CD4-positive, alpha-beta T cell (primary cell): Measurements from ENCODE around the gene MMD2. TPM values are rescaled to one million over a fixed set of nuclear protein-coding genes. Genes with fewer than 3 reads are reported as not detected.
A peak's percentile ranks its signal among the peaks of the same experiment; 100 is the strongest.

Experiments used
- ATAC-seq: fragments of 200-7000 bp; cut with Tn5 transposase; one replicate; pipeline ENCODE4 v1.10.0; 2022; ENCODE audit warnings: mild to moderate bottlenecking; ENCODE audit not compliant: poor library complexity
- CTCF ChIA-PET: fragments of 350-600 bp; sonication (Branson Sonifier 250); formaldehyde crosslinking; loops from one replicate; lab custom pipeline; 2021; ENCODE audit warnings: antibody characterized with exemption, inconsistent platforms; lab: Charles Lee
- POLR2A ChIA-PET: fragments of 350-600 bp; sonication (Branson Sonifier 250); formaldehyde crosslinking; loops from one replicate; lab custom pipeline; 2021; ENCODE audit warnings: antibody characterized with exemption, inconsistent platforms; lab: Charles Lee
- DNase-seq, 14 experiments: peaks; one replicate each; pipeline ENCODE4 v3.0.0-alpha.2; 2013 to 2020; ENCODE audit warnings: mixed read lengths in 2 of 14
- H3K27ac ChIP-seq, 2 donors: one replicate each; pipeline versions ENCODE4 v1.5.1 to v1.7.0; 2013; ENCODE audit warnings: low read length in 2 of 2, low read depth in 1 of 2, mild to moderate bottlenecking in 1 of 2
- H3K27me3 ChIP-seq, 2 experiments: 1 replicate in 1 of 2; 2 replicates in 1 of 2; pipeline versions ENCODE4 v1.6.1 to v1.7.0; 2013; ENCODE audit warnings: low read length in 2 of 2, control low read depth in 1 of 2, mild to moderate bottlenecking in 1 of 2, moderate library complexity in 1 of 2; ENCODE audit not compliant: insufficient read depth in 2 of 2, control insufficient read depth in 1 of 2
- H3K36me3 ChIP-seq: one replicate; pipeline ENCODE4 v1.6.1; 2013; ENCODE audit warnings: low read length, control low read depth; ENCODE audit not compliant: insufficient read depth
- H3K4me1 ChIP-seq: one replicate; pipeline ENCODE4 v1.6.1; 2013; ENCODE audit warnings: low read length, control low read depth; ENCODE audit not compliant: insufficient read depth
- H3K4me3 ChIP-seq: one replicate; pipeline ENCODE4 v1.5.1; 2013; ENCODE audit warnings: mild to moderate bottlenecking, low read length, moderate library complexity
- H3K9me3 ChIP-seq, 2 experiments: 1 replicate in 1 of 2; 2 replicates in 1 of 2; pipeline versions ENCODE4 v1.6.1 to v1.7.0; 2013; ENCODE audit warnings: low read length in 2 of 2, mild to moderate bottlenecking in 2 of 2, control low read depth in 1 of 2, moderate library complexity in 1 of 2; ENCODE audit not compliant: control insufficient read depth in 1 of 2, insufficient read depth in 1 of 2
- H3K27ac Mint-ChIP-seq: one replicate; pipeline ENCODE4 v1.8.0; 2020; ENCODE audit warnings: mixed read lengths
- H3K27me3 Mint-ChIP-seq: one replicate; pipeline ENCODE4 v1.8.0; 2021; ENCODE audit warnings: mixed read lengths
- H3K36me3 Mint-ChIP-seq: one replicate; pipeline ENCODE4 v1.8.0; 2021; ENCODE audit warnings: low read depth, mixed read lengths
- H3K4me1 Mint-ChIP-seq: one replicate; pipeline ENCODE4 v1.8.0; 2021; ENCODE audit warnings: low read depth, mixed read lengths
- H3K4me3 Mint-ChIP-seq: one replicate; pipeline ENCODE4 v1.8.0; 2020; ENCODE audit warnings: mild to moderate bottlenecking, mixed read lengths
- H3K9me3 Mint-ChIP-seq: one replicate; pipeline ENCODE4 v1.8.0; 2020; ENCODE audit warnings: mixed read lengths
- intact Hi-C, 2 experiments: fragments of 100-400 bp; cut with DNase I in 1 of 2; cut with micrococcal nuclease in 1 of 2; formaldehyde crosslinking; loops; one replicate each; pipeline versions ENCODE4 v1.15.1 to v1.9.0; 2023 to 2025; cut with DNase I, micrococcal nuclease
- total RNA-seq, 174 experiments: library from RNA in 2 of 174; stranded (reverse) in 2 of 174; gene quantifications; one replicate each; pipeline ENCODE4 v1.2.3 and lab custom pipeline; 2021 to 2026
- TF ChIP-seq, protein P1 (sequence below): fragments of 200-600 bp; IDR thresholded peaks from one replicate; pipeline ENCODE4 v1.8.0; 2022; ENCODE audit warnings: antibody characterized with exemption, mild to moderate bottlenecking

MMD2 gene
- total RNA-seq, 2 experiments from 2014 or later: not detected

DNA sequence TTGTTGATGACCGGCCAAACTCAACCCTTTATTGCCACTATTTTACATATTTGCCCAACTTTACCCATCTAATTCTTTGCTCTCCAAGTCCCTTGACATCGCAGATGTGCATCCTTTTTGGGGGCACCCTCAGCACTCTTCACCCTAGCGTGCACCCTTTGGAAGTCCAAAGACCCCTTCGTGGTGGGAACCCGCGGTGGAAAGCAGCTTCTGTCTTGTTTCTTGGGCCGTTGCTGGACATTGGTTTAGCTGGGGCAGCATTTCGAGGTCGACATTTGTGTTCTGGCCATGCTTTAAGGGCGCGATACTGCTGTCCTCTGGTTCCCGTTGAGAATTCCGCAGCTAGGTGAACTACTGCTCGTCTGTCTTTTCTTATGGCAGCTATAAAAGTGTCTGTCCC is 96.8 kb downstream of the MMD2 start:
- peaks cover 81% of the 10 kb centered on the region for H3K27me3 Mint-ChIP-seq
- H3K36me3 ChIP-seq: no peaks in the 10 kb centered on the region
- H3K4me1 Mint-ChIP-seq: no peaks in the 10 kb centered on the region
- CTCF ChIA-PET: no interaction called here
- intact Hi-C loops: no loop called here
- H3K4me1 ChIP-seq: peaks cover 8% of the 10 kb centered on the region
- H3K27ac Mint-ChIP-seq: no peak overlapping the region
- POLR2A ChIA-PET: no interaction called here
- no peak for ATAC-seq
- peaks cover 6 to 10% of the 10 kb centered on the region in 2 experiments for H3K9me3 ChIP-seq
- no peak for DNase-seq
- H3K9me3 Mint-ChIP-seq: no peaks in the 10 kb centered on the region
- peaks cover 19 to 33% of the 10 kb centered on the region in 2 experiments for H3K27me3 ChIP-seq
- H3K36me3 Mint-ChIP-seq: no peaks in the 10 kb centered on the region
- H3K27ac ChIP-seq: no peak overlapping the region
- TF ChIP-seq, protein P1, sequence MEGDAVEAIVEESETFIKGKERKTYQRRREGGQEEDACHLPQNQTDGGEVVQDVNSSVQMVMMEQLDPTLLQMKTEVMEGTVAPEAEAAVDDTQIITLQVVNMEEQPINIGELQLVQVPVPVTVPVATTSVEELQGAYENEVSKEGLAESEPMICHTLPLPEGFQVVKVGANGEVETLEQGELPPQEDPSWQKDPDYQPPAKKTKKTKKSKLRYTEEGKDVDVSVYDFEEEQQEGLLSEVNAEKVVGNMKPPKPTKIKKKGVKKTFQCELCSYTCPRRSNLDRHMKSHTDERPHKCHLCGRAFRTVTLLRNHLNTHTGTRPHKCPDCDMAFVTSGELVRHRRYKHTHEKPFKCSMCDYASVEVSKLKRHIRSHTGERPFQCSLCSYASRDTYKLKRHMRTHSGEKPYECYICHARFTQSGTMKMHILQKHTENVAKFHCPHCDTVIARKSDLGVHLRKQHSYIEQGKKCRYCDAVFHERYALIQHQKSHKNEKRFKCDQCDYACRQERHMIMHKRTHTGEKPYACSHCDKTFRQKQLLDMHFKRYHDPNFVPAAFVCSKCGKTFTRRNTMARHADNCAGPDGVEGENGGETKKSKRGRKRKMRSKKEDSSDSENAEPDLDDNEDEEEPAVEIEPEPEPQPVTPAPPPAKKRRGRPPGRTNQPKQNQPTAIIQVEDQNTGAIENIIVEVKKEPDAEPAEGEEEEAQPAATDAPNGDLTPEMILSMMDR: no peak
- peak overlapping the region; percentile 4 for H3K4me3 Mint-ChIP-seq
- no peak overlapping the region for H3K4me3 ChIP-seq

DNA sequence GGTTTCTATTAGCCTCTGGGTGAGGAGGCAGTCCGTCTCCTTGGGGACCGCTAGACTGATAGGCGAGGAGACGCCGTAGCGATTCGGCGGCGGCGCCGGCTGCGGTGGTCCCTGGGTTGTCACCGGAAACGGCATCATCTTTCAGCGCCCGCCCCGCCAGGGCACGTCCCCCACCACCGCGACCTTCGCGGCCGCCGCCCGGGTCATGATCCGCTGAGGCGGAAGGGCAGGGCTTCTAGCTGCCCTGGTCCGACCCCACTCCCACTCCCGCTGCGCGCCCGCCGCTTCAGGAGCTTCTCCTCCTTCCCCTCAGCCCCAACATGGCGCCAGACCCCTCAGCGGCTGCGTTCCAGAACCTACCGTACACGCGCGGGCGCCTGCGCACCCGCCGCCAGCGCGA is 97.3 kb downstream of the MMD2 start, which contains the start of gene PAPOLB:
TSS of gene PAPOLB (minus strand) at position 358 of the 400 bp plus-strand sequence. CDS start at position 138, 220 bp downstream.
- Mint-ChIP-seq H3K4me1 (no peaks in the 10 kb centered on the region), H3K27me3 (peaks cover 83% of the 10 kb centered on the region), H3K9me3 (no peaks in the 10 kb centered on the region), H3K27ac (no peak within 1 kb of the TSS), H3K4me3 (peak within 1 kb of the TSS; percentile 14), H3K36me3 (no peaks in the 10 kb centered on the region)
- Histone ChIP-seq H3K27ac (no peak within 1 kb of the TSS), H3K4me1 (peaks cover 8% of the 10 kb centered on the region), H3K9me3 (peaks cover 6 to 10% of the 10 kb centered on the region in 2 experiments), H3K4me3 (peak within 1 kb of the TSS; percentile 7), H3K27me3 (peaks cover 19 to 33% of the 10 kb centered on the region in 2 experiments), H3K36me3 (no peaks in the 10 kb centered on the region)
- TF ChIP-seq, protein P1: no peak
- peak in 1 of 14 experiments; percentile 8 for DNase-seq
- intact Hi-C loops: no loop called here
- ChIA-PET CTCF (no interaction called here), POLR2A (no interaction called here)
- ATAC-seq: peak; percentile 17

DNA sequence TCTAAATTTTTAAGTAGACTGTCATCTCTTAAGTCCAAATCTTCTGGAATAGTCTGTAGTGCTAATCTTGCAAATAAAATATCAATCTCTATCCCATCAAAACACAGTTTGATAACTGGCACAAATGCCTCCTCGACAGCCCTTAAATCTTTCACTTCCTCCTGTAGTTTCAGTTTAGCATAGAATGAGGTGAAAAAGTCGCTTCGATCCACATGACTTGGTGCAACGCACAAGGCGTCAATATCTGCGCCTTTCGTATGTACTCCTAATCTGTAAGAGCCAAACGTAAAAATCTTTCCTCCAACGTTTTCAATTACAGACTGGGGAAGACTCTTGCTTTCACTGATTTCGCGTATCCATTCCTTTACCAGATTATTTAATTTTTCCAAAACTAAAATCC is 97.8 kb downstream of the MMD2 start:
- Histone ChIP-seq H3K4me1 (peaks cover 8% of the 10 kb centered on the region), H3K36me3 (no peaks in the 10 kb centered on the region), H3K4me3 (peak overlapping the region; percentile 7), H3K27ac (no peak overlapping the region), H3K9me3 (peaks cover 6 to 10% of the 10 kb centered on the region in 2 experiments), H3K27me3 (peaks cover 19 to 33% of the 10 kb centered on the region in 2 experiments)
- peak overlapping the region; percentile 14 for H3K4me3 Mint-ChIP-seq
- ChIA-PET POLR2A (no interaction called here), CTCF (no interaction called here)
- intact Hi-C loops: no loop called here
- no peaks in the 10 kb centered on the region for H3K4me1 Mint-ChIP-seq
- peaks cover 79% of the 10 kb centered on the region for H3K27me3 Mint-ChIP-seq
- H3K9me3 Mint-ChIP-seq: no peaks in the 10 kb centered on the region
- ATAC-seq (no peak), DNase-seq (no peak)
- TF ChIP-seq, protein P1: no peak
- H3K36me3 Mint-ChIP-seq: no peaks in the 10 kb centered on the region
- no peak overlapping the region for H3K27ac Mint-ChIP-seq
